Measurements from ENCODE around the gene HIP1.
"Not testable (repeated sequence)": the region's sequence is repeated elsewhere in the genome, so short reads cannot be mapped to it uniquely, and the experiment has no call there.

The HIP1 gene

GRCh38 chr7:75608451-75609122, 130.2 kb downstream of the HIP1 start:
- DNase-seq: no peak

- no peak for DNase-seq
These were observed 134.3 kb downstream of the HIP1 start for GRCh38 chr7:75604408-75604807.

DNA sequence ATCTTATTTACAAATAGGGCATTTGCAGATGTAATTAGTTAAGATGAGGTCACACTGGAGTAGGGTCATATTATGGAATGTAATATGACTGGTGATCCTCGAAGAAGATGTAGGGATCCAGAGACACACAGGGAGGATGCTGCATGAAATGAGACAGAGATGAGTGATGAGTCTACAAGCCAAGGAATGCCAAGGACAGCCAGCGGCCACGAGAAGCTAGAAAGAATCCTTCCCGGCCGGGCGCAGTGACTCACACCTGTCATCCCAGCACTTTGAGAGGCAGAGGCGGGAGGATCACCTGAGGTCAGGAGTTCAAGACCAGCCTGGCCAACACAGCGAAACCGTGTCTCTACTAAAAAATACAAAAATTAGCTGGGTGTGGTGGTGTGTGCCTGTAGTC, 135.9 kb downstream of the HIP1 start:
- not testable (repeated sequence) for DNase-seq

GRCh38 chr7:75601539-75601938, 137.2 kb downstream of the HIP1 start:
- DNase-seq: no peak

DNA sequence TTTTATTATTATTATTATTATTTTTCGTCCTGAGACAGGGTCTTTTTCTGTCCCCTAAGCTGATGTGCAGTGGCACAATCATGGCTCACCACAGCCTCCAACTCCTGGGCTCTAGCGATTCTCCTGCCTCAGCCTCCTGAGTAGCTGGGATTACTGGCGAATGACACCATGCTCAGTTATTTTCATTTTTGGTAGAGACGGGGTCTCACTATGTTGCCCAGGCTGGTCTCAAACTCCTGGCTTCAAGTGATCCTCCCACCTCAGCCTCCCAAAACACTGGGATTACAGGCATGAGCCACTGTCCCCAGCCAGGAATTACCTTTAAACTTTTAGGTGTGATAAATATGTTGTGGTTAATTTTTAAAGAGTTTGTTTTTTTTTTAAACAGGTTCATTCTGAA, 138.0 kb downstream of the HIP1 start:
- DNase-seq: not testable (repeated sequence)

- no peak for DNase-seq
These were observed 139.4 kb downstream of the HIP1 start for GRCh38 chr7:75599244-75599781.

DNA sequence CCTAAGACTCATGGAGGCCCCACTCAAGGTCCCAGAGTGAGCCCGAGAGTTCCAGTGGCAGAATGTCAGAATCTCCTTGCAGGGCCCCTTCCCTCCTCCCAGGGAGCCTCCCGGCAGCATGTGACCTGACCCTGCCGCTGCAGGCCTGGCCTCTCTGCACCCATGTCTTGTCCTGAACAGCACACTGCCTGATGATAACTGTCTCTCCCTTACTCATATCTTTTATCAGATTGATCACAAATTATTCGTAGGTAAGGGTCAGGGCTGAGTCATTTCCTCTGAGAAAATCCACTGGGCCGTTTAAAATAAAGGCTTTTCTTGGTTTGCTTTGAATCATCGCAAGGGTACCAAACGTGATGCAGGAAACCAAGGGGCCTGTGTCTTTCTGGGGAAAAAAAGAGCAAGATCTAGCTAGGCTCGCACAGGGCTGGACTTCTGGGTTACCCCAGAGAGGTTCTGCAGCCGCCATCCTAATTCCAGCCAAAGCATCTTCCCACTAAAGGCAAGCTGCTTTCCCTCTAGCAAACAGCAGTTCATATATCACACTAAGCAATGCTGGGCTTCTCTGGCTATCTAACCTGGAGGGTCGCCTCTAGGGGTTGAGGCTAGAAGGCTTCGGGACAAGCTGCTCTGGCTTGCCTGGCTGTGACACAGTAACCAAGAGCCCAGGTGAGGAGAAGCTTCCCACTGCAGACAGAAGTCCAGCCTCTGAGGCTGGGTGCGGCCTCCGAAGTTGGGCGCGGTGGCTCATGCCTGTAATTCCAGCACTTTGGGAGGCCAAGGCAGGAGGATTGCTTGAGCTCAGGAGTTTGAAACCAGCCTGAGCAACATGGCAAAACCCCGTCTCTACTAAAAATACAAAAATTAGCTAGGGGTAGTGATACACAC, 141.8 kb downstream of the HIP1 start:
- no peak for DNase-seq

- no peak for DNase-seq
These were observed 143.0 kb downstream of the HIP1 start for GRCh38 chr7:75595766-75596165.

DNA sequence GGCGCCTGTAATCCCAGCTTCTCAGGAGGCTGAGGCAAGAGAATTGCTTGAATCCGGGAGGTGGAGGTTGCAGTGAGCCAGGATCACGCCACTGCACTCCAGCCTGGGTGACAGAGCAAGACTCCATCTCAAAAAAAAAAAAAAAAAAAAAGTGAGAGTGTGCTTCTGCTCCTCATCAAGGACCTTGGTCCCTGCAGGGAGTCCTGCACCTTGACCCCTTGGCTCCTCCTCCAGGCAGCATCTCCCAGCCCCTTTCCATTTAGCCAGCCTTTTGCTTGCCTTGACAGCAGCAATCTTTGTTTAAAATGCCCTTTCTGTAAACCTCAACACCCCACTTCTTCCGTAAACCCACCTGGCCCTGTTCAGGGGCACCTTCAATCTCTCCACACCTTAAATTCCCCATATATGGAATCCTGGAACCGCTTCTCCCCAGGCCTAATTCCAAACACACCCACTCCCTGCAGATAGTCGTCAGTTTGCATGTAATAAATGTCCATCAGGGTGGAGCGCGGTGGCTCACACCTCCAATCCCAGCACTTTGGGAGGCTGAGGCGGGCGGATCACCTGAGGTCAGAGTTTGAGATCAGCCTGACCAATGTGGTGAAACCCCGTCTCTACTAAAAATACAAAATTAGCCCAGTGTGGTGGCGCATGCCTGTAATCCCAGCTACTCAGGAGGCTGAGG, 145.1 kb downstream of the HIP1 start:
- DNase-seq: not testable (repeated sequence)

GRCh38 chr7:75591467-75592255, 147.1 kb downstream of the HIP1 start:
- DNase-seq: no peak

GRCh38 chr7:75590373-75591005, 148.3 kb downstream of the HIP1 start:
- no peak for DNase-seq

DNA sequence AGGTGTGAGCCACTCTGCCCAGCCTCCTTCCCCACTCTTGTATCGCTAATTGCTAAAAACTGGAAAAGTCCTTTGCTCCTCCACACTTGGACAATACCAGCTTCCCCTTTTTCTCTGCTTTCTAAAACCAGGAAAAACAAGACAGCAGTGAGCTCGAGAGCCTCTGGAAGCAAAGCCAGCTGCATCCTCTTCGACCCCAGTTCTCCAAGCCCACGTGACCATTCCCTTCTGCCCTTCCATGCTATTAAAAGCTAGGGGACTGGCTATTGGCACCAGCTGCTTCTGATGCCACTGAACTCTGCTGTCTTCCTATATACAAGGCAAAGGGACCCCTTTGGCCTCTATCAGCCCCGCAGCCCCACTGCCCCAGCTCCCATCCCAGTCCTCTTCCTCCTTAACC, 154.4 kb downstream of the HIP1 start:
- no peak for DNase-seq

DNA sequence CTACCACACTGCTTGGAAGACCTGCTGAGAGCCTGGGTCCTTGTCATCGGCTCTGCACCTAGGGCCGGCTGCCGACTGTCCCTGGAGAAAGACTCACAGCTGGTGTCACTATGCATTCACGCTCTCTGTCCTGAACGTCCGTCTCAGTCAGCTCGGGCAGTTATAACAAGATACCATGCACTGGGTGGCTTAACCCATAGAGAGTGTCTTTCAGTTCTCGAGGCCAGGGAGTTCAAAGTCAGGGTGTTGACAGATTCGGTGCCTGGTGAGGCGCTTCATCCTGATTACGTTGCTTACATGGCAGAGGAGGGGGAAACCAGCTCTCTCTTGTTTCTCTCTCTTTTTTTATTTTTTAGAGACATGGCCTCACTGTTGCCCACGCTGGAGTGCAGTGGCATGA, 155.5 kb downstream of the HIP1 start:
- DNase-seq: no peak

DNA sequence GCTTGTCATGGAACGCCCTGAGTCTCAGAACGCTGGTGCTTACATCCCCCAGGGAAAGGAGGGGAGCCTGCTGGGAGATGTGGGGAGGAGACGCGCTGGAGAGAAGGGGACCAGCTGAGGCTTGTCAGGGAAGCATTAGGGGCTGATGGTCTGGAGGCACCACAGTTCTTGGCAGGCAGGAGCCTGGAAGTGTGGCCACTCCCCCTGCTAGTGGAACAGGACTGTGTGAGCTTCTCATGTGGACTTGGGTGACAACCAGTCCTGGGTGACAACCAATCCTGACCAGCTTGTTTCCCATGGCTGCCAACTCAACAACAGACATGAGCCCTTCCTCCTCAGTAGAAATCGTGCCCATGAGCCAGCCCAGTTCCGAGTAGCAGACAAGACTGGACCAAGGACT, 158.8 kb downstream of the HIP1 start:
- no peak for DNase-seq

GRCh38 chr7:75578081-75578480, 160.7 kb downstream of the HIP1 start:
- no peak for DNase-seq

- DNase-seq: no peak
These were observed 163.1 kb downstream of the HIP1 start for GRCh38 chr7:75575488-75576121.

GRCh38 chr7:75573477-75574019, 165.2 kb downstream of the HIP1 start:
- no peak for DNase-seq

DNA sequence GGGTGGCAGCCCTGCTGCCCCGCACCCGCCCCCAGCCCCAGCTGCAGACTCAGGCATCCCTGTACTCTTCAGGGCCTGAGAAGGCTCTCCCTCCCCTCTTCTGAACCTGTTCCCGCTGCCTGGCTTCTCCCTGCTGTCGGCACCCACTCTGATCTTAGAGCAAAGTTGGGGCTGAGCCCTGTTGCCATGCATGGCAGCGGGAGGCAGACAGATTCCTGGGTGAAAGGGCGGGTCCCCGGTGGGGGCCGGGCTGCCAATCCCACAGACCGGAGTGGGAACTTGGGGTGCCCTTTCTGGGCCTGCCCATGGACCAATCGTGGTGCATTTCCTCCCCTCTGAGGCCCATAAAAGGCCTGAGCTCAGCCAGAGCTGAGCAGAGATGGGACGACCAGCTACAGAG, 165.9 kb downstream of the HIP1 start:
- DNase-seq: no peak

- no peak for DNase-seq
These were observed 166.3 kb downstream of the HIP1 start for GRCh38 chr7:75572396-75572795.

DNA sequence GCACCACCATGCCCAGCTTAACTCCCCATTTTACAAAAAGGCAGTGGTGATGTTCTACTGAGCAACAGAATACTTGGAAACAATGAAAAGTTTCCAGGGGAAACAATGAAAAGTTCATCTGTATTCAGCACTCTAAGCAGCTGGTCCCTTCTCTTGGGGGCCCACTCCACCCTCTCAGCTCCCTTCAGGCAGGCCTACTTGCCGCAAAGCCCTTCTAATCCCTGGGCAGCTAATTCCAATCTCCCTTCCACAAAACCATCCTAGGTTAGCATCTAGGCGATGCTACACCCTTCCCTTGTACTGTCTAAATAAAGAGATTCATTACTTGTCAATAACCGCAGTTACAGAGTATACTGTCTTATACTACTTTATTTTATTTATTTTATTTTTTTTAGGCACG, 167.5 kb downstream of the HIP1 start:
- no peak for DNase-seq

- DNase-seq: not testable (repeated sequence)
These were observed 169.0 kb downstream of the HIP1 start for GRCh38 chr7:75569629-75570282.
